Stimulated activated naive CD8-positive, alpha-beta T cell treated with anti-CD3 and anti-CD28 coated beads, Interleukin-15, amount 100 ng/mL, for 72 hours (primary cell): Measurements from ENCODE around the gene SRP19.
A peak's percentile ranks its signal among the peaks of the same experiment; 100 is the strongest.

Source experiments
- ATAC-seq: fragments of 150-1000 bp; cut with Tn5 transposase; 2 replicates; pipeline ENCODE4 v1.10.0; 2021; ENCODE audit warnings: mild to moderate bottlenecking, moderate library complexity
- DNase-seq, 2 donors: peaks; one replicate each; pipeline ENCODE4 v3.0.0; 2021 to 2022
- H3K27ac Mint-ChIP-seq, 2 donors: one replicate each; pipeline ENCODE4 v1.8.0; 2022; ENCODE audit warnings: mild to moderate bottlenecking in 2 of 2, mixed read lengths in 2 of 2, moderate library complexity in 2 of 2
- H3K27me3 Mint-ChIP-seq: one replicate; pipeline ENCODE4 v1.8.0; 2022; ENCODE audit warnings: mixed read lengths
- H3K4me1 Mint-ChIP-seq: one replicate; pipeline ENCODE4 v1.8.0; 2022; ENCODE audit warnings: mild to moderate bottlenecking, mixed read lengths
- H3K4me3 Mint-ChIP-seq, 2 donors: one replicate each; pipeline ENCODE4 v1.8.0; 2022; ENCODE audit warnings: mild to moderate bottlenecking in 2 of 2, mixed read lengths in 2 of 2, moderate library complexity in 1 of 2
- H3K9me3 Mint-ChIP-seq, 2 donors: one replicate each; pipeline ENCODE4 v1.8.0; 2022; ENCODE audit warnings: mixed read lengths in 2 of 2

SRP19 gene

GRCh38 chr5:112860929-112861637 lies at the start of gene SRP19:
SRP19 (plus strand) TSS chr5:112861287; CDS start chr5:112861377, 90 bp downstream.
- peak; percentile 86 to 90 for DNase-seq
- Mint-ChIP-seq H3K27me3 (peaks cover 20% of the 10 kb centered on the region), H3K4me3 (peak within 1 kb of the TSS; percentile 90 to 91), H3K4me1 (peaks cover 28% of the 10 kb centered on the region), H3K27ac (peak within 1 kb of the TSS; percentile 98 to 99), H3K9me3 (no peaks in the 10 kb centered on the region)
- ATAC-seq, result peak; percentile 96

- Mint-ChIP-seq H3K4me3 (no peak overlapping the region), H3K9me3 (no peaks in the 10 kb centered on the region), H3K27ac (peak overlapping the region in 1 of 2 donors; percentile 30), H3K27me3 (no peaks in the 10 kb centered on the region), H3K4me1 (no peaks in the 10 kb centered on the region)
- ATAC-seq (no peak), DNase-seq (no peak)
Observed at GRCh38 chr5:112812549-112812948, 48.5 kb upstream of the SRP19 start.

GRCh38 chr5:112820246-112820645 lies 40.8 kb upstream of the SRP19 start:
- Mint-ChIP-seq H3K27me3 (no peaks in the 10 kb centered on the region), H3K27ac (no peak overlapping the region), H3K9me3 (no peaks in the 10 kb centered on the region), H3K4me3 (no peak overlapping the region), H3K4me1 (no peaks in the 10 kb centered on the region)
- DNase-seq (no peak), ATAC-seq (no peak)

GRCh38 chr5:112822456-112822855 lies 38.6 kb upstream of the SRP19 start:
- no peak overlapping the region for H3K4me3 Mint-ChIP-seq
- H3K4me1 Mint-ChIP-seq, result no peaks in the 10 kb centered on the region
- H3K27ac Mint-ChIP-seq, result no peak overlapping the region
- H3K9me3 Mint-ChIP-seq, result no peaks in the 10 kb centered on the region
- no peak for DNase-seq
- H3K27me3 Mint-ChIP-seq, result no peaks in the 10 kb centered on the region
- ATAC-seq, result no peak

GRCh38 chr5:112823181-112823580 lies 37.9 kb upstream of the SRP19 start:
- no peak overlapping the region for H3K4me3 Mint-ChIP-seq
- no peaks in the 10 kb centered on the region for H3K9me3 Mint-ChIP-seq
- H3K4me1 Mint-ChIP-seq, result no peaks in the 10 kb centered on the region
- DNase-seq (no peak), ATAC-seq (no peak)
- H3K27ac Mint-ChIP-seq, result peak overlapping the region in 1 of 2 donors; percentile 12
- H3K27me3 Mint-ChIP-seq, result no peaks in the 10 kb centered on the region

- no peak for ATAC-seq
- Mint-ChIP-seq H3K27me3 (no peaks in the 10 kb centered on the region), H3K27ac (no peak overlapping the region), H3K9me3 (no peaks in the 10 kb centered on the region), H3K4me3 (no peak overlapping the region), H3K4me1 (no peaks in the 10 kb centered on the region)
- no peak for DNase-seq
Observed at GRCh38 chr5:112823656-112824055, 37.4 kb upstream of the SRP19 start.

GRCh38 chr5:112824197-112824596 lies 36.9 kb upstream of the SRP19 start:
- H3K4me1 Mint-ChIP-seq, result no peaks in the 10 kb centered on the region
- H3K4me3 Mint-ChIP-seq, result no peak overlapping the region
- ATAC-seq (no peak), DNase-seq (no peak)
- H3K9me3 Mint-ChIP-seq, result no peaks in the 10 kb centered on the region
- no peaks in the 10 kb centered on the region for H3K27me3 Mint-ChIP-seq
- H3K27ac Mint-ChIP-seq, result no peak overlapping the region

- Mint-ChIP-seq H3K27ac (no peak overlapping the region), H3K27me3 (no peaks in the 10 kb centered on the region), H3K4me1 (no peaks in the 10 kb centered on the region), H3K9me3 (no peaks in the 10 kb centered on the region), H3K4me3 (no peak overlapping the region)
- no peak for DNase-seq
- no peak for ATAC-seq
Observed at GRCh38 chr5:112830378-112830777, 30.7 kb upstream of the SRP19 start.

GRCh38 chr5:112833971-112834370 lies 27.1 kb upstream of the SRP19 start:
- H3K4me1 Mint-ChIP-seq, result no peaks in the 10 kb centered on the region
- no peak overlapping the region for H3K27ac Mint-ChIP-seq
- H3K27me3 Mint-ChIP-seq, result no peaks in the 10 kb centered on the region
- no peak for DNase-seq
- no peak overlapping the region for H3K4me3 Mint-ChIP-seq
- H3K9me3 Mint-ChIP-seq, result no peaks in the 10 kb centered on the region
- ATAC-seq, result no peak

GRCh38 chr5:112844489-112844888 lies 16.6 kb upstream of the SRP19 start:
- Mint-ChIP-seq H3K9me3 (no peaks in the 10 kb centered on the region), H3K4me1 (peaks cover 5% of the 10 kb centered on the region), H3K27ac (no peak overlapping the region), H3K4me3 (no peak overlapping the region), H3K27me3 (no peaks in the 10 kb centered on the region)
- no peak for ATAC-seq
- DNase-seq, result no peak

GRCh38 chr5:112846556-112846955 lies 14.5 kb upstream of the SRP19 start:
- Mint-ChIP-seq H3K27me3 (no peaks in the 10 kb centered on the region), H3K27ac (no peak overlapping the region), H3K9me3 (no peaks in the 10 kb centered on the region), H3K4me1 (peaks cover 5% of the 10 kb centered on the region), H3K4me3 (no peak overlapping the region)
- no peak for ATAC-seq
- DNase-seq, result no peak

GRCh38 chr5:112847306-112847705 lies 13.8 kb upstream of the SRP19 start:
- no peaks in the 10 kb centered on the region for H3K9me3 Mint-ChIP-seq
- no peak for DNase-seq
- H3K27ac Mint-ChIP-seq, result no peak overlapping the region
- ATAC-seq, result no peak
- no peaks in the 10 kb centered on the region for H3K27me3 Mint-ChIP-seq
- peaks cover 5% of the 10 kb centered on the region for H3K4me1 Mint-ChIP-seq
- no peak overlapping the region for H3K4me3 Mint-ChIP-seq

GRCh38 chr5:112848116-112848811 lies 12.8 kb upstream of the SRP19 start:
- H3K4me1 Mint-ChIP-seq, result peaks cover 5% of the 10 kb centered on the region
- no peaks in the 10 kb centered on the region for H3K9me3 Mint-ChIP-seq
- no peak for DNase-seq
- peak; percentile 97 for ATAC-seq
- no peak overlapping the region for H3K4me3 Mint-ChIP-seq
- H3K27me3 Mint-ChIP-seq, result peaks cover 2% of the 10 kb centered on the region
- H3K27ac Mint-ChIP-seq, result peak overlapping the region in 1 of 2 donors; percentile 82

- Mint-ChIP-seq H3K4me3 (no peak overlapping the region), H3K27me3 (peaks cover 18% of the 10 kb centered on the region), H3K4me1 (peaks cover 5% of the 10 kb centered on the region), H3K27ac (no peak overlapping the region), H3K9me3 (peaks cover 4 to 6% of the 10 kb centered on the region in 2 donors)
- DNase-seq (no peak), ATAC-seq (no peak)
Observed at GRCh38 chr5:112849912-112850311, 11.2 kb upstream of the SRP19 start.

GRCh38 chr5:112854651-112855050 lies 6.4 kb upstream of the SRP19 start:
- H3K27ac Mint-ChIP-seq, result no peak overlapping the region
- H3K27me3 Mint-ChIP-seq, result peaks cover 50% of the 10 kb centered on the region
- H3K9me3 Mint-ChIP-seq, result peaks cover 8 to 14% of the 10 kb centered on the region in 2 donors
- H3K4me1 Mint-ChIP-seq, result no peaks in the 10 kb centered on the region
- ATAC-seq (no peak), DNase-seq (no peak)
- H3K4me3 Mint-ChIP-seq, result no peak overlapping the region

- Mint-ChIP-seq H3K27ac (no peak overlapping the region), H3K9me3 (peaks cover 8 to 14% of the 10 kb centered on the region in 2 donors), H3K4me1 (peaks cover 19% of the 10 kb centered on the region), H3K4me3 (no peak overlapping the region), H3K27me3 (peaks cover 50% of the 10 kb centered on the region)
- ATAC-seq, result no peak
- no peak for DNase-seq
Observed at GRCh38 chr5:112857866-112858265, 3.2 kb upstream of the SRP19 start.
